RWPE2 (cell line): ENCODE data around the gene TRIM69.
"Not testable (repeated sequence)": the region's sequence is repeated elsewhere in the genome, so short reads cannot be mapped to it uniquely, and the experiment has no call there.

Experiments
- ATAC-seq: fragments of 200-7000 bp; cut with Tn5 transposase; 3 replicates; pipeline ENCODE4 v1.9.1; 2021; ENCODE audit warnings: low read depth
- DNase-seq: peaks from one replicate; pipeline ENCODE4 v3.0.0-alpha.2; 2020; ENCODE audit warnings: low spot score
- H3K27ac ChIP-seq: fragments of 450-650 bp; 2 replicates; pipeline ENCODE4 v1.5.1; 2017; ENCODE audit warnings: mild to moderate bottlenecking; ENCODE audit not compliant: poor library complexity, severe bottlenecking
- H3K27me3 ChIP-seq: fragments of 250-450 bp; sonication (Bioruptor Pico); 2 replicates; pipeline ENCODE4 v1.5.1; 2021; ENCODE audit warnings: mild to moderate bottlenecking, moderate library complexity; ENCODE audit not compliant: insufficient read depth, poor library complexity, severe bottlenecking
- H3K36me3 ChIP-seq: fragments of 250-450 bp; sonication (Bioruptor Pico); 2 replicates; pipeline ENCODE4 v1.5.1; 2020; ENCODE audit warnings: low read depth, mild to moderate bottlenecking, moderate library complexity
- H3K4me1 ChIP-seq: fragments of 250-450 bp; sonication (Bioruptor Pico); 2 replicates; pipeline ENCODE4 v1.5.1; 2021; ENCODE audit warnings: mild to moderate bottlenecking, moderate library complexity; ENCODE audit not compliant: insufficient read depth, poor library complexity, severe bottlenecking
- H3K4me3 ChIP-seq: fragments of 250-450 bp; sonication (Bioruptor Pico); 2 replicates; pipeline ENCODE4 v1.5.1; 2021; ENCODE audit warnings: mild to moderate bottlenecking, moderate library complexity; ENCODE audit not compliant: severe bottlenecking
- H3K9me3 ChIP-seq: fragments of 250-450 bp; sonication (Bioruptor Pico); 2 replicates; pipeline ENCODE4 v1.5.1; 2021; ENCODE audit warnings: mild to moderate bottlenecking, moderate library complexity; ENCODE audit not compliant: severe bottlenecking
- CTCF ChIP-seq: fragments of 450-650 bp; IDR thresholded peaks from one replicate; pipeline ENCODE4 v1.5.1; 2017; ENCODE audit warnings: mild to moderate bottlenecking, moderate library complexity; ENCODE audit not compliant: poor library complexity, severe bottlenecking

The TRIM69 gene

GRCh38 chr15:44784918-44785274 lies 48.6 kb downstream of the TRIM69 start:
- not testable (repeated sequence) for H3K27me3 ChIP-seq, H3K4me1 ChIP-seq, H3K9me3 ChIP-seq, H3K36me3 ChIP-seq, DNase-seq, ATAC-seq
- H3K27ac ChIP-seq = peak overlapping the region; percentile 46
- TF ChIP-seq CTCF = peak; percentile 90
- peak overlapping the region; percentile 65 for H3K4me3 ChIP-seq

GRCh38 chr15:44788748-44789147 lies 52.4 kb downstream of the TRIM69 start:
- H3K27ac ChIP-seq = no peak overlapping the region
- no peaks in the 10 kb centered on the region for H3K27me3 ChIP-seq
- H3K36me3 ChIP-seq = no peaks in the 10 kb centered on the region
- H3K4me1 ChIP-seq = peaks cover 4% of the 10 kb centered on the region
- DNase-seq = no peak
- H3K9me3 ChIP-seq = no peaks in the 10 kb centered on the region
- ATAC-seq = no peak
- TF ChIP-seq CTCF = no peak
- H3K4me3 ChIP-seq = no peak overlapping the region

GRCh38 chr15:44790215-44790614 lies 53.9 kb downstream of the TRIM69 start:
- no peak for DNase-seq
- H3K9me3 ChIP-seq = no peaks in the 10 kb centered on the region
- no peak overlapping the region for H3K27ac ChIP-seq
- H3K4me1 ChIP-seq = no peaks in the 10 kb centered on the region
- no peaks in the 10 kb centered on the region for H3K27me3 ChIP-seq
- no peak for ATAC-seq
- no peaks in the 10 kb centered on the region for H3K36me3 ChIP-seq
- TF ChIP-seq CTCF = no peak
- H3K4me3 ChIP-seq = no peak overlapping the region

- DNase-seq (no peak), ATAC-seq (no peak)
- no peaks in the 10 kb centered on the region for H3K9me3 ChIP-seq
- H3K4me3 ChIP-seq = no peak overlapping the region
- TF ChIP-seq CTCF = no peak
- no peaks in the 10 kb centered on the region for H3K27me3 ChIP-seq
- no peak overlapping the region for H3K27ac ChIP-seq
- no peaks in the 10 kb centered on the region for H3K4me1 ChIP-seq
- H3K36me3 ChIP-seq = no peaks in the 10 kb centered on the region
Measured at GRCh38 chr15:44790656-44791055, 54.3 kb downstream of the TRIM69 start.

GRCh38 chr15:44792715-44793114 lies 56.4 kb downstream of the TRIM69 start:
- no peak for ATAC-seq
- H3K36me3 ChIP-seq = no peaks in the 10 kb centered on the region

More at GRCh38 chr15:44792715-44793114, 56.4 kb downstream of the TRIM69 start:
- Histone ChIP-seq H3K4me3 (no peak overlapping the region), H3K9me3 (no peaks in the 10 kb centered on the region), H3K4me1 (no peaks in the 10 kb centered on the region), H3K27ac (no peak overlapping the region), H3K27me3 (no peaks in the 10 kb centered on the region)
- TF ChIP-seq CTCF = no peak
- DNase-seq = no peak
